Right lobe of liver (tissue), 4 donors: Measurements from ENCODE around the gene LTN1.

Experiments
- POLR2A ChIP-seq: fragments of 450-650 bp; IDR thresholded peaks from one replicate; pipeline ENCODE4 v1.6.1; 2017; ENCODE audit warnings: antibody characterized with exemption, mild to moderate bottlenecking
- TF ChIP-seq, protein P1 (sequence below), 4 donors: fragments of 200-600 bp in 3 of 4; fragments of 450-650 bp in 1 of 4; IDR thresholded peaks; one replicate each; pipeline versions ENCODE4 v1.5.1 to v1.8.0; 2016 to 2022; ENCODE audit warnings: antibody characterized with exemption in 4 of 4, mild to moderate bottlenecking in 2 of 4
- donor health status: DM: no; HTN: no; CAD: no.
- donor health status: DM: no; HTN: no; CAD: no.
- donor health status: DM: no; HTN: yes; CAD: no.

GRCh38 chr21:28959367-28960099, 33.1 kb downstream of the LTN1 start:
- TF ChIP-seq, protein P1, sequence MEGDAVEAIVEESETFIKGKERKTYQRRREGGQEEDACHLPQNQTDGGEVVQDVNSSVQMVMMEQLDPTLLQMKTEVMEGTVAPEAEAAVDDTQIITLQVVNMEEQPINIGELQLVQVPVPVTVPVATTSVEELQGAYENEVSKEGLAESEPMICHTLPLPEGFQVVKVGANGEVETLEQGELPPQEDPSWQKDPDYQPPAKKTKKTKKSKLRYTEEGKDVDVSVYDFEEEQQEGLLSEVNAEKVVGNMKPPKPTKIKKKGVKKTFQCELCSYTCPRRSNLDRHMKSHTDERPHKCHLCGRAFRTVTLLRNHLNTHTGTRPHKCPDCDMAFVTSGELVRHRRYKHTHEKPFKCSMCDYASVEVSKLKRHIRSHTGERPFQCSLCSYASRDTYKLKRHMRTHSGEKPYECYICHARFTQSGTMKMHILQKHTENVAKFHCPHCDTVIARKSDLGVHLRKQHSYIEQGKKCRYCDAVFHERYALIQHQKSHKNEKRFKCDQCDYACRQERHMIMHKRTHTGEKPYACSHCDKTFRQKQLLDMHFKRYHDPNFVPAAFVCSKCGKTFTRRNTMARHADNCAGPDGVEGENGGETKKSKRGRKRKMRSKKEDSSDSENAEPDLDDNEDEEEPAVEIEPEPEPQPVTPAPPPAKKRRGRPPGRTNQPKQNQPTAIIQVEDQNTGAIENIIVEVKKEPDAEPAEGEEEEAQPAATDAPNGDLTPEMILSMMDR (IDR thresholded peaks at IDR 0.05) = no peak
- TF ChIP-seq POLR2A = no peak
